ENCODE measurements around the gene PCNX1. TPM values are rescaled to one million over a fixed set of nuclear protein-coding genes. Genes with fewer than 3 reads are reported as not detected.

PCNX1 gene
- total RNA-seq, 6 experiments from 2014 or later, result 35.1 to 49.6 (median 41.1) TPM

DNA sequence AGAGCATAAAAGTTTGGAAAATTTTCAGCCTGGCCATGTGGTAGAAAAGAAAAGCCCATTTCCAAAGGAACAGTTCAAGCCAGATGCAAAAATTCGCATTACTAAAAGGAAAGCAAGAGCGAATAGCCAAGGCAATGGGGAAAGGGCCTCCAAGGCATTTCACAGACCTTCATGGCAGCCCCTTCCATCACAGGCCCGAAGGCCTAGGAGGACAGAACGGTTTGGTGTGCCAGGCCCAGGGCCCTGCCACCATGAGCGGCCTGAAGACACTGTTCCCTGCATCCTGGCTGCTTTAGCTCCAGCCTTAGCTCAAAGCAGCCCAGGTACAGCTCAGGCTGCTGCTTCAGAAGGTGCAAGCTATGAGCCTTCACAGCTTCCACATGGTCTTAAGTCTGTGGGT, 243.5 kb downstream of the PCNX1 start:
- DNase-seq, result no peak
- Mint-ChIP-seq H3K4me1 (ENCODE audit: low read depth) (no peaks in the 10 kb centered on the region), H3K9me3 (peaks cover 34% of the 10 kb centered on the region), H3K4me3 (no peak overlapping the region), H3K27ac (no peak overlapping the region), H3K27me3 (ENCODE audit: insufficient read depth) (peaks cover 1% of the 10 kb centered on the region; the same call in 1 of the 2 replicates), H3K36me3 (ENCODE audit: low read depth) (peaks cover 30% of the 10 kb centered on the region)
- TF ChIP-seq, protein P1, sequence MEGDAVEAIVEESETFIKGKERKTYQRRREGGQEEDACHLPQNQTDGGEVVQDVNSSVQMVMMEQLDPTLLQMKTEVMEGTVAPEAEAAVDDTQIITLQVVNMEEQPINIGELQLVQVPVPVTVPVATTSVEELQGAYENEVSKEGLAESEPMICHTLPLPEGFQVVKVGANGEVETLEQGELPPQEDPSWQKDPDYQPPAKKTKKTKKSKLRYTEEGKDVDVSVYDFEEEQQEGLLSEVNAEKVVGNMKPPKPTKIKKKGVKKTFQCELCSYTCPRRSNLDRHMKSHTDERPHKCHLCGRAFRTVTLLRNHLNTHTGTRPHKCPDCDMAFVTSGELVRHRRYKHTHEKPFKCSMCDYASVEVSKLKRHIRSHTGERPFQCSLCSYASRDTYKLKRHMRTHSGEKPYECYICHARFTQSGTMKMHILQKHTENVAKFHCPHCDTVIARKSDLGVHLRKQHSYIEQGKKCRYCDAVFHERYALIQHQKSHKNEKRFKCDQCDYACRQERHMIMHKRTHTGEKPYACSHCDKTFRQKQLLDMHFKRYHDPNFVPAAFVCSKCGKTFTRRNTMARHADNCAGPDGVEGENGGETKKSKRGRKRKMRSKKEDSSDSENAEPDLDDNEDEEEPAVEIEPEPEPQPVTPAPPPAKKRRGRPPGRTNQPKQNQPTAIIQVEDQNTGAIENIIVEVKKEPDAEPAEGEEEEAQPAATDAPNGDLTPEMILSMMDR (IDR thresholded peaks at IDR 0.05), result no peak

GRCh38 chr14:71155743-71156142, 248.5 kb downstream of the PCNX1 start:
- Mint-ChIP-seq H3K36me3 (ENCODE audit: low read depth) (peaks cover 26% of the 10 kb centered on the region), H3K27ac (no peak overlapping the region), H3K27me3 (ENCODE audit: insufficient read depth) (no peaks in the 10 kb centered on the region), H3K4me3 (no peak overlapping the region), H3K4me1 (ENCODE audit: low read depth) (no peaks in the 10 kb centered on the region), H3K9me3 (peaks cover 34% of the 10 kb centered on the region)
- TF ChIP-seq, protein P1 (IDR thresholded peaks at IDR 0.05), result no peak
- no peak for DNase-seq

DNA sequence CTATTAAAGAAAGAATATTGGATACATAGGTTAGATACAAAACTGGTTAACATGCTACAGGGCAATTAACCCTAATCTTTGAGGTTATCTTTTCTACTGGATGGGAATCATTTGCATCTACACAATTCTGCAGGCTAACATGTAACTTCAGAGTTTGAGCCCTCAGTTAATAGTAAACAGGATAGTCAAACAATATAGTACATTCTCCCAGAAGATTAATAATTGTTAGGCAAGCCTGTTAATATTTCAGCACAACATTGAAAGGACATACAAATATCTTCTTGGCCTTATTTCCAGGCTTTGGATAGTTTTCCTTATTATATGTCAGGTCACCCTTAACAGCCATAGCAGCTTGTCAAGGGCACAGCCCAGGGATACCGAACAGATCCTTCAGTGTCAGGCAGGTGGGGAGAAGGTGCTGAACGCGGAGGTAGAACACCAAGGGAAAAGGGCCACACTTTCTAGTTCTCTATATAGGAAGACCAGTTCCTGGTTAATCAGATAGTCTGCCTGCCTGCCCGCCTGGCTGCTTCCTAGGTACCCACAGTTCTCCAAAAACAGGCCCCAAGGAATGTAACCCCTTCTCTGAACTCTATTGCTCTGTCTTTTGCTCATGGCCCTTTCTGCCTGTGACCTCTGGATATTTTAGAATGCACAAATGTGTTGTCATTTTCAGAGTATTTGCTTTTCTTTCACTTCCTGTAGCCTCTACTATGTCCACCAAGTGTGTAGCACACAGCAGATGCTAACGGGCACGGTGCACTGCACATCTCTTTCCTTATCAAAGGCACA, 256.0 kb downstream of the PCNX1 start:
- Mint-ChIP-seq H3K27ac (no peak overlapping the region), H3K36me3 (ENCODE audit: low read depth) (peaks cover 22% of the 10 kb centered on the region), H3K4me1 (ENCODE audit: low read depth) (peaks cover 29% of the 10 kb centered on the region), H3K27me3 (ENCODE audit: insufficient read depth) (peaks cover 2% of the 10 kb centered on the region), H3K9me3 (peaks cover 22% of the 10 kb centered on the region), H3K4me3 (no peak overlapping the region)
- no peak for DNase-seq
- TF ChIP-seq, protein P1 (IDR thresholded peaks at IDR 0.05), result no peak

DNA sequence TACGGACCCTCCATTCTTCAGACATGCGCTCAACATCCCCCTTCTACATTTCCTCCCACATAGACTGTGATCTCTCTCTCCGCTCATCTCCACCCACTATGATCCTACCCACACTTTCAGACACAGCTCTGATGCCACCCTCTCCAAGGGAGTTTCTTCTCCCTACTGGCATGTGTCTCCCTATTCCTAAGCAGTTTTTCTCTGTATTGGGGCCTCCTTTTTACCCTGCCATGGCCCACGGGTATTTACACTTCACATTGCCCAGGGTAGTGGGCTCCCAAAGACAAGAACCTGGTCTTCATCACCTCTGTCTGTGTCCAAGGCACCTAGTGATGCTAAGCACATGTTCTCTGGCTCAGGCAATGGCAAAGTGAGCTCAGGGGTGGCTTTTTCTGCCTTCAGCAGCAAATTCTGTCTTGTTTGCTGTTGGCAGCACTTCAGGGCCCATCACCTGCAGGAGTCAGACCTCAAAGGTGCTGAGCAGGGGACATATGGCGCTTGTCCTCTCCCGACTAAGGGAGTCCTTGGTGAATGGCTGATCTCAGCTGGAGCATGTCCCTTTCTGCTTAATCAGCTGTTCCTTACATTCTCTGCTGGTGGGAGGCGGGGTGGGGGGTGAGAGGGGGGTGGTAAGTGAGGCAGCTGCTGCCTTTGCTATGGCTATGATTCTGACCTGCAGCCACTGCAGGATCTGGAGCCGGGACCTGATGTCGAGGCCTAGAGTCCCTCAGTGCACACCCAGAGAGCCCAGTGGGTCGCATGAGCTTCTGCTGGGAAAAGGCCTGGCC, 256.8 kb downstream of the PCNX1 start:
- no peak for DNase-seq
- TF ChIP-seq, protein P1 (IDR thresholded peaks at IDR 0.05), result no peak
- Mint-ChIP-seq H3K4me3 (no peak overlapping the region), H3K27ac (no peak overlapping the region), H3K4me1 (ENCODE audit: low read depth) (peaks cover 29% of the 10 kb centered on the region), H3K36me3 (ENCODE audit: low read depth) (peaks cover 25% of the 10 kb centered on the region), H3K27me3 (ENCODE audit: insufficient read depth) (peaks cover 3% of the 10 kb centered on the region), H3K9me3 (peaks cover 24% of the 10 kb centered on the region)

Other genes with a start within 250 kb of the PCNX1 start
- under 1 TPM; 0.24 to 0.51 (median 0.31) TPM for gene MAP3K9, start 97.9 kb upstream of the PCNX1 start, total RNA-seq (2021; fragmentation: NEBNext Ultra II Directional; extraction: Animal tissue kit (Norgen Biotek cat#: 25700))

All from HFFc6 (cell line).